Keratinocyte (primary cell): ENCODE data around the gene NSA2. TPM values are rescaled to one million over a fixed set of nuclear protein-coding genes. Genes with fewer than 3 reads are reported as not detected.

Source experiments
- DNase-seq: peaks from one replicate; pipeline ENCODE4 v3.0.0-alpha.2; 2011; ENCODE audit warnings: low read depth, missing footprints, low spot score
- FAIRE-seq: peaks from 2 replicates; lab custom pipeline; 2011; peaks lifted over from hg19 to GRCh38; lab: Jason Lieb, UNC
- H2AFZ ChIP-seq: 2 replicates; pipeline ENCODE4 v1.6.0; 2012; ENCODE audit warnings: low read length, control low read depth, inconsistent platforms; ENCODE audit not compliant: control insufficient read depth
- H3K27ac ChIP-seq: 2 replicates; pipeline ENCODE4 v1.5.1; 2011; ENCODE audit warnings: low read length; ENCODE audit not compliant: control insufficient read depth, insufficient read depth
- H3K27me3 ChIP-seq: 3 replicates; pipeline ENCODE4 v1.6.0; 2011; ENCODE audit warnings: low read length; ENCODE audit not compliant: control insufficient read depth, insufficient read depth; ENCODE audit errors: extremely low read depth
- H3K36me3 ChIP-seq, 2 experiments: 2 replicates in 1 of 2; 3 replicates in 1 of 2; pipeline ENCODE4 v1.5.1; 2011; ENCODE audit warnings: low read length in 2 of 2, mild to moderate bottlenecking in 1 of 2; ENCODE audit not compliant: control insufficient read depth in 2 of 2, insufficient read depth in 2 of 2; ENCODE audit errors: extremely low read depth in 1 of 2
- H3K4me1 ChIP-seq: 3 replicates; pipeline ENCODE4 v1.5.1; 2011; ENCODE audit warnings: low read length; ENCODE audit not compliant: control insufficient read depth, insufficient read depth; ENCODE audit errors: extremely low read depth
- H3K4me2 ChIP-seq: 3 replicates; pipeline ENCODE4 v1.6.0; 2011; ENCODE audit warnings: low read depth, low read length; ENCODE audit not compliant: control insufficient read depth, insufficient read depth; ENCODE audit errors: extremely low read depth
- H3K4me3 ChIP-seq, 3 experiments: fragments of 200-600 bp in 1 of 3; sonication (generic) in 1 of 3; 2 replicates in 2 of 3; 3 replicates in 1 of 3; pipeline ENCODE4 v1.5.1; 2011 to 2016; ENCODE audit warnings: low read length in 3 of 3, mild to moderate bottlenecking in 3 of 3, control low read depth in 2 of 3, inconsistent platforms in 1 of 3, low read depth in 1 of 3, mixed read lengths in 1 of 3, mixed run types in 1 of 3, moderate library complexity in 1 of 3; ENCODE audit not compliant: control insufficient read depth in 2 of 3, insufficient read depth in 2 of 3; ENCODE audit errors: extremely low read depth in 1 of 3
- H3K79me2 ChIP-seq: 2 replicates; pipeline ENCODE4 v1.6.0; 2012; ENCODE audit warnings: low read length; ENCODE audit not compliant: control insufficient read depth, insufficient read depth
- H3K9ac ChIP-seq: 3 replicates; pipeline ENCODE4 v1.6.0; 2011; ENCODE audit warnings: low read length; ENCODE audit not compliant: control insufficient read depth, insufficient read depth; ENCODE audit errors: extremely low read depth
- H3K9me1 ChIP-seq: 3 replicates; pipeline ENCODE4 v1.6.0; 2011; ENCODE audit warnings: low read length; ENCODE audit not compliant: control insufficient read depth, insufficient read depth; ENCODE audit errors: extremely low read depth
- H3K9me3 ChIP-seq: 2 replicates; pipeline ENCODE4 v1.5.1; 2012; ENCODE audit warnings: low read depth, low read length; ENCODE audit not compliant: control insufficient read depth
- H4K20me1 ChIP-seq: 3 replicates; pipeline ENCODE4 v1.6.0; 2011; ENCODE audit warnings: low read length; ENCODE audit not compliant: control insufficient read depth, insufficient read depth; ENCODE audit errors: extremely low read depth
- EZH2 ChIP-seq: IDR thresholded peaks from one replicate; pipeline ENCODE4 v1.6.1; 2012; ENCODE audit warnings: inconsistent platforms, mild to moderate bottlenecking, low read length, moderate library complexity
- dilution Hi-C: fragments of 300-500 bp; cut with MboI; formaldehyde crosslinking; loops from one replicate; pipeline ENCODE4 v1.7.0; 2020; ENCODE audit warnings: low sequenced_read_pairs; ENCODE audit not compliant: extremely low pct_ligation_motif_present
- polyA plus RNA-seq, 5 experiments: library from polyadenylated mRNA; depleted of rRNA in 3 of 5; stranded (reverse) in 3 of 5; stranded (forward) in 1 of 5; unstranded in 1 of 5; fragments of >200 nt; gene quantifications; 1 replicate in 1 of 5; 2 replicates in 3 of 5; 3 replicates in 1 of 5; pipeline versions ENCODE4 v1.2.1 to v1.2.3, GENCODE V29; 2011 to 2012; ENCODE audit warnings: missing spikeins in 2 of 5, low read depth in 1 of 5, low replicate concordance in 1 of 5
- TF ChIP-seq, protein P1 (sequence below), 3 experiments: IDR thresholded peaks in 1 of 3; conservative IDR thresholded peaks in 1 of 3; optimal IDR thresholded peaks in 1 of 3; 2 replicates in 2 of 3; 3 replicates in 1 of 3; pipeline versions ENCODE3 to v1.5.1; 2011; ENCODE audit warnings: low read length in 3 of 3, mild to moderate bottlenecking in 3 of 3, moderate library complexity in 2 of 3, control low read depth in 1 of 3, inconsistent platforms in 1 of 3; ENCODE audit not compliant: insufficient read depth in 2 of 3; ENCODE audit errors: extremely low read depth in 1 of 3

Gene NSA2
- polyA plus RNA-seq, 1 donor (not counting 4 experiments of a cell fraction or from before 2014, with no cell fraction given): 107 TPM

GRCh38 chr5:74763504-74763903, 3.5 kb upstream of the NSA2 start:
- H3K9me1 ChIP-seq: no peaks in the 10 kb centered on the region
- peak overlapping the region; percentile 80 for H3K4me2 ChIP-seq
- peak overlapping the region; percentile 96 for H3K27ac ChIP-seq
- no peak overlapping the region for H2AFZ ChIP-seq
- H3K9ac ChIP-seq: peak overlapping the region; percentile 64
- DNase-seq (no peak), FAIRE-seq (no peak)
- H4K20me1 ChIP-seq: no peaks in the 10 kb centered on the region
- H3K9me3 ChIP-seq: no peaks in the 10 kb centered on the region
- peaks cover 66% of the 10 kb centered on the region for H3K4me1 ChIP-seq
- TF ChIP-seq EZH2: no peak
- TF ChIP-seq, protein P1, sequence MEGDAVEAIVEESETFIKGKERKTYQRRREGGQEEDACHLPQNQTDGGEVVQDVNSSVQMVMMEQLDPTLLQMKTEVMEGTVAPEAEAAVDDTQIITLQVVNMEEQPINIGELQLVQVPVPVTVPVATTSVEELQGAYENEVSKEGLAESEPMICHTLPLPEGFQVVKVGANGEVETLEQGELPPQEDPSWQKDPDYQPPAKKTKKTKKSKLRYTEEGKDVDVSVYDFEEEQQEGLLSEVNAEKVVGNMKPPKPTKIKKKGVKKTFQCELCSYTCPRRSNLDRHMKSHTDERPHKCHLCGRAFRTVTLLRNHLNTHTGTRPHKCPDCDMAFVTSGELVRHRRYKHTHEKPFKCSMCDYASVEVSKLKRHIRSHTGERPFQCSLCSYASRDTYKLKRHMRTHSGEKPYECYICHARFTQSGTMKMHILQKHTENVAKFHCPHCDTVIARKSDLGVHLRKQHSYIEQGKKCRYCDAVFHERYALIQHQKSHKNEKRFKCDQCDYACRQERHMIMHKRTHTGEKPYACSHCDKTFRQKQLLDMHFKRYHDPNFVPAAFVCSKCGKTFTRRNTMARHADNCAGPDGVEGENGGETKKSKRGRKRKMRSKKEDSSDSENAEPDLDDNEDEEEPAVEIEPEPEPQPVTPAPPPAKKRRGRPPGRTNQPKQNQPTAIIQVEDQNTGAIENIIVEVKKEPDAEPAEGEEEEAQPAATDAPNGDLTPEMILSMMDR (optimal IDR thresholded peaks at IDR 0.05 in 1 of 3, IDR thresholded peaks at IDR 0.05 in 1 of 3, conservative IDR thresholded peaks at IDR 0.05 in 1 of 3; ENCODE audit: extremely low read depth in 1 of 3, insufficient read depth in 2 of 3, low read length in 3 of 3): no peak
- peak overlapping the region in 2 of 3 experiments; percentile 31 to 41 for H3K4me3 ChIP-seq
- no peaks in the 10 kb centered on the region for H3K27me3 ChIP-seq
- dilution Hi-C loops: no loop called here
- H3K36me3 ChIP-seq: peaks cover 0 to 3% of the 10 kb centered on the region in 2 experiments
- peaks cover 51% of the 10 kb centered on the region for H3K79me2 ChIP-seq

DNA sequence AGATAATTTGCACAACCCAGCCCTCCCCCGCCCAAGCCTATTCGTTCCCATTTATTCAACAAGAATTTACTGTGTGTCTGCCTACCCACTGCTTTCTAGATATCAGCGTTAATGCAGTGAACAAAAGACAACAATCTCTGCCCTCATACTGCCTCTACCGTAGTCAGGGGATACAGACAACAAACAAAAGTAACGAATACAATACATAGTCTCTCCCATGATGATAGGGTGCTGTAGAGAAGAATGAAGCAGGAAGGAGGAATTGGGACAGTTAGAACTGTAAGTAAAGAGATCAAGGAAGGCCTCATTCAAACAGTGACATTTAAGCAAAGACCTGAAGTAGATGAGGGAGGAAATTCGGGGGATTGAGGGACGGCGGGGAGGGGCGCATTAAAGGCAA, 1.8 kb upstream of the NSA2 start:
- H3K4me1 ChIP-seq: peaks cover 65% of the 10 kb centered on the region
- no peak for DNase-seq
- no peak overlapping the region for H2AFZ ChIP-seq
- no peaks in the 10 kb centered on the region for H3K9me1 ChIP-seq
- peak overlapping the region in 1 of 3 experiments; percentile 36 for H3K4me3 ChIP-seq
- TF ChIP-seq EZH2: no peak
- TF ChIP-seq, protein P1 (optimal IDR thresholded peaks at IDR 0.05 in 1 of 3, IDR thresholded peaks at IDR 0.05 in 1 of 3, conservative IDR thresholded peaks at IDR 0.05 in 1 of 3; ENCODE audit: extremely low read depth in 1 of 3, insufficient read depth in 2 of 3, low read length in 3 of 3): no peak
- peak overlapping the region; percentile 96 for H3K27ac ChIP-seq
- FAIRE-seq: no peak
- dilution Hi-C loops: no loop called here
- peaks cover 51% of the 10 kb centered on the region for H3K79me2 ChIP-seq
- peak overlapping the region; percentile 83 for H3K4me2 ChIP-seq
- H3K9ac ChIP-seq: peak overlapping the region; percentile 96
- H3K27me3 ChIP-seq: no peaks in the 10 kb centered on the region
- H3K36me3 ChIP-seq: peaks cover 1 to 3% of the 10 kb centered on the region in 2 experiments
- no peaks in the 10 kb centered on the region for H4K20me1 ChIP-seq
- H3K9me3 ChIP-seq: no peaks in the 10 kb centered on the region
